ENCODE measurements around the gene EIF2A. TPM values are rescaled to one million over a fixed set of nuclear protein-coding genes. Genes with fewer than 3 reads are reported as not detected.

The EIF2A gene
- total and polyA plus RNA-seq, 9 of the 15 experiments (the other 6 are each of a cell fraction or from before 2014, with no cell fraction given), result 106 to 192 (median 168) TPM

DNA sequence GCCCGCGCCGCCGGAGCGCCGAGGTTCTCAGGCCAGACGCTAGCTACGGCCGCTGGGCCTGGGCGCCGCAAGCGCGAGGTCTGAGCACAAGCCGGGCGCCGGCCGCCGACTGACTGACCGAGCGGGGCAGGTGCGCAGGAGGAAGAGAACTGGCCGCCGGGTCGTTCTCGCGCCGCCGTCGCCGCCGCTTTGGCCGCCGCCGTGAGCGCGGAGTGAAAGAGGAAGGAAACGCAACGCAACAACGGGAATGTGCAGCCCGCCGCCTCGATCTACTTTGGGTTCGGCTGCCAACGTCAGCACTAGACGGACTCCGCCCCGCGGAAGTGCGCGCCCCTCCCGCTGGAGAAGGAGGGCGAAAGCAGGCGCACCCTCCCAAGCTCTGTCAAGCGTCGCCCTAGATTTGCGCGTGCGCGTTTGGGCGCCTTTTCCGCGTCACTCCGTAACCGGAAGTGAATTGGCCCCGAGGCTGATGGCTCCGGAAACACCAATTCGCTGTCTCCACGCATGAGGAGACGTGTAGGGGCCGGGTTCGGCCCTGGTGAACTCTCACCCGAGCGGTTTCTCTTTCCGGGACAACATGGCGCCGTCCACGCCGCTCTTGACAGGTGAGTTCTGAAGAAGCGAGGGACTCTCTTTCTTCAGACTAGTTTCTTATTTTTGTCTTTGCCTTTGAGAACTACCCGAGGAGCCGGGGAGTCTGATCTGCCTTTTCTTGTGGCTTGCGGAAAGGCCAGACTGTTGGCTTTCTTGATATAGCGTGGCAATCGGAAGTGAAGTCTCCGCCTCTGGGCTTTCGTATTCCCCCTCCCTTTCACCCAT, at the start of gene EIF2A, which contains the start of gene SERP1 (continued):
- TF ChIP-seq TCF15 (CRISPR knock-in tag; IDR thresholded peaks at IDR 0.05), result no peak
- peak; percentile 98 for TF ChIP-seq NR2C2 (CRISPR knock-in tag; IDR thresholded peaks at IDR 0.05)
- peak; percentile 100 for TF ChIP-seq NR2C2 (tag; IDR thresholded peaks at IDR 0.05)
- no peak for TF ChIP-seq TFAM (CRISPR knock-in tag; conservative IDR thresholded peaks at IDR 0.05)
- no peak for TF ChIP-seq HNRNPH1 (optimal IDR thresholded peaks at IDR 0.05; ENCODE audit: low read depth, low read length)
- TF ChIP-seq ZBTB8A (IDR thresholded peaks at IDR 0.05; ENCODE audit: partially characterized antibody), result no peak
- peak; percentile 74 for TF ChIP-seq HMGN3 (IDR thresholded peaks at IDR 0.05; ENCODE audit: borderline replicate concordance, extremely low read depth, insufficient read length, low read depth, low read length)
- no peak for TF ChIP-seq MBD1 (CRISPR knock-in tag; IDR thresholded peaks at IDR 0.05)
- TF ChIP-seq RBM15 (IDR thresholded peaks at IDR 0.05; ENCODE audit: insufficient read depth, low read length), result no peak
- peak; percentile 39 for TF ChIP-seq SMAD1 (IDR thresholded peaks at IDR 0.05; ENCODE audit: low read depth, low read length, partially characterized antibody)
- peak; percentile 9 for TF ChIP-seq NEUROD1 (IDR thresholded peaks at IDR 0.05; ENCODE audit: borderline replicate concordance, low read depth, low read length, partially characterized antibody)
- no peak for TF ChIP-seq FUS (optimal IDR thresholded peaks at IDR 0.05; ENCODE audit: low read depth, low read length)
- no peak for TF ChIP-seq NFIC (IDR thresholded peaks at IDR 0.05)
- TF ChIP-seq SNIP1 (IDR thresholded peaks at IDR 0.05; ENCODE audit: low read depth), result no peak
- TF ChIP-seq, protein P1, sequence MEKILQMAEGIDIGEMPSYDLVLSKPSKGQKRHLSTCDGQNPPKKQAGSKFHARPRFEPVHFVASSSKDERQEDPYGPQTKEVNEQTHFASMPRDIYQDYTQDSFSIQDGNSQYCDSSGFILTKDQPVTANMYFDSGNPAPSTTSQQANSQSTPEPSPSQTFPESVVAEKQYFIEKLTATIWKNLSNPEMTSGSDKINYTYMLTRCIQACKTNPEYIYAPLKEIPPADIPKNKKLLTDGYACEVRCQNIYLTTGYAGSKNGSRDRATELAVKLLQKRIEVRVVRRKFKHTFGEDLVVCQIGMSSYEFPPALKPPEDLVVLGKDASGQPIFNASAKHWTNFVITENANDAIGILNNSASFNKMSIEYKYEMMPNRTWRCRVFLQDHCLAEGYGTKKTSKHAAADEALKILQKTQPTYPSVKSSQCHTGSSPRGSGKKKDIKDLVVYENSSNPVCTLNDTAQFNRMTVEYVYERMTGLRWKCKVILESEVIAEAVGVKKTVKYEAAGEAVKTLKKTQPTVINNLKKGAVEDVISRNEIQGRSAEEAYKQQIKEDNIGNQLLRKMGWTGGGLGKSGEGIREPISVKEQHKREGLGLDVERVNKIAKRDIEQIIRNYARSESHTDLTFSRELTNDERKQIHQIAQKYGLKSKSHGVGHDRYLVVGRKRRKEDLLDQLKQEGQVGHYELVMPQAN (IDR thresholded peaks at IDR 0.05; ENCODE audit: borderline replicate concordance), result peak; percentile 98
- no peak for TF ChIP-seq TEAD4 (IDR thresholded peaks at IDR 0.05; ENCODE audit: low read length)
- no peak; the same call in 1 of the 2 replicates for TF ChIP-seq TEAD4 (CRISPR knock-in tag; IDR thresholded peaks at IDR 0.05; ENCODE audit: borderline replicate concordance)
- peak; percentile 84 for TF ChIP-seq SMAD4 (CRISPR knock-in tag; conservative IDR thresholded peaks at IDR 0.05)
- TF ChIP-seq TAL1 (IDR thresholded peaks at IDR 0.05), result no peak
- no peak for TF ChIP-seq IFI16 (CRISPR knock-in tag; IDR thresholded peaks at IDR 0.05)
- no peak for TF ChIP-seq HBP1 (CRISPR knock-in tag; IDR thresholded peaks at IDR 0.05)
- TF ChIP-seq TCFL5 (CRISPR knock-in tag; conservative IDR thresholded peaks at IDR 0.05), result no peak
